DMS153 treated with DMSO at 0.1 percent for 48 hours (cell line): ENCODE data around the gene FOXL3.
"Not testable (repeated sequence)": the region's sequence is repeated elsewhere in the genome, so short reads cannot be mapped to it uniquely, and the experiment has no call there.

Experiments
- DNase-seq: peaks from one replicate; lab custom pipeline; 2025; ENCODE audit not compliant: unreplicated experiment; lab: John Stamatoyannopoulos, UW

Gene FOXL3

GRCh38 chr7:286266-286665 is 3.7 kb upstream of the FOXL3 start:
- no peak for DNase-seq

- DNase-seq: no peak
Measured at GRCh38 chr7:288671-289101, 1.3 kb upstream of the FOXL3 start.

- DNase-seq: no peak
Measured at GRCh38 chr7:289209-289755, 688 bp upstream of the FOXL3 start.

DNA sequence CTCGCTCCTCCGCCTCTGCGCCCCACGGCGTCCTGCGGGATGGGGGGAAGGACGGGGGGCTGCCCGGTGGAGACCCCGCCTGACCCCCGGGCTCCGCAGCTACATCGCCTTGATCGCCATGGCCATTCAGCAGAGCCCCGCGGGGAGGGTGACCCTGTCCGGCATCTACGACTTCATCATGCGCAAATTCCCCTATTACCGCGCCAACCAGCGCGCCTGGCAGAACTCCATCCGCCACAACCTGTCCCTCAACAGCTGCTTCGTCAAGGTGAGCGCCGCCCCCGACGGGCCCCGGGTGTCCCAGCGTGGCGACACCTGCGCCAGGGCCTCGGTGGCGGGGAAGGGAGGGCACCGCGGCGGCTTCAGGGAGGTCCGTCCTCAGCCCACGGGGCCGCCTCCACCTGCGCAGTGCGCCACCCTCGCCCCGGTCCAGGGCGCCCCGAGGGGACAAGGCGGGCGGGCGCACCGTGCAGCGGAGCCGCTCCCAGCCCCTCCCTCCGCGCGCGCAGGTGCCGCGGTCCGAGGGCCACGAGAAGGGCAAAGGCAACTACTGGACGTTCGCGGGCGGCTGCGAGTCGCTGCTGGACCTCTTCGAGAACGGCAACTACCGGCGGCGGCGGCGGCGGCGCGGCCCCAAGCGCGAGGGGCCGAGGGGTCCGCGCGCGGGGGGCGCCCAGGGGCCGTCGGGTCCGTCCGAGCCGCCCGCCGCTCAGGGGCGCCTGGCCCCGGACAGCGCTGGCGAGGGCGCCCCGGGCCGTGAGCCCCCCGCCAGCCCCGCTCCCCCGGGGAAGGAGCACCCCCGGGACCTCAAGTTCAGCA is 793 bp downstream of the FOXL3 start:
- DNase-seq: no peak

GRCh38 chr7:291373-292092 is 1.6 kb downstream of the FOXL3 start:
- no peak for DNase-seq

DNA sequence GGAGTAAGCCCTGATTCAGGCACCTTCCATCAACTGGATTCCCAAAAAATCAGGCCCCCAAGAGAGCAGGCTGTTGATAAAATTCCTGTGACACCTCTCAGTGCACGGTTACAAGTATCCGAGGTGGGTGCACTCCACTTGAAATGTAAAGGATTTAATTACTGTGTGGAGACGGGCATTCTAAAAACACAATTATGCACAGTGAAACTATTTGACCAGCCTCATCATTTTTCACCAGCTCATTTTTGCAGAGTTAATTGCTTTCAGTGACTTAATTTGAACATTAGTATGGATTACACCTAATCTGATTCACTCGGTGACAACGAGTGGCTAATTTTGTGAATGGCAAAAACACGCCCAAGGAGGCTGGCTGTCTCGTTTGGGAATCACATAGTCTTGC is 2.3 kb downstream of the FOXL3 start:
- no peak for DNase-seq

DNA sequence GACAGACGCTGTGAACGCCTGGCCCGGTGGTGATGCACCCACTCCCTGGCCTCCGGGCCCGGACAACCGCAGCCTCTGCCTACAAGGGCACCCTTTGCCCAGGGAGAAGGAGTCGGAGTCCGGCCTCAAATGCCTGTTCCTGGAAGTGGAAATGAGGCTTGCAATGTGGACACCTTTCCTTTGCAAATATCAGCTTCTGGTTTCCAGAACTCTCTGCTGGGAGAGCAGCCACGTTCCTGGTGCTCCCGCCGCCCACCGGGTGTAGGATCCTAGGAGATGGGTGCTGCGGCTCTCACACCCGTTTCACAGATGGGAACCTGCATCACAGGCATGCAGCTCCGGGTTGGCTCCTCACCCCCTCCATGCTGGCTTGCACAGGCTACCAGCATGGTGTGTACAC is 2.9 kb downstream of the FOXL3 start:
- no peak for DNase-seq

DNA sequence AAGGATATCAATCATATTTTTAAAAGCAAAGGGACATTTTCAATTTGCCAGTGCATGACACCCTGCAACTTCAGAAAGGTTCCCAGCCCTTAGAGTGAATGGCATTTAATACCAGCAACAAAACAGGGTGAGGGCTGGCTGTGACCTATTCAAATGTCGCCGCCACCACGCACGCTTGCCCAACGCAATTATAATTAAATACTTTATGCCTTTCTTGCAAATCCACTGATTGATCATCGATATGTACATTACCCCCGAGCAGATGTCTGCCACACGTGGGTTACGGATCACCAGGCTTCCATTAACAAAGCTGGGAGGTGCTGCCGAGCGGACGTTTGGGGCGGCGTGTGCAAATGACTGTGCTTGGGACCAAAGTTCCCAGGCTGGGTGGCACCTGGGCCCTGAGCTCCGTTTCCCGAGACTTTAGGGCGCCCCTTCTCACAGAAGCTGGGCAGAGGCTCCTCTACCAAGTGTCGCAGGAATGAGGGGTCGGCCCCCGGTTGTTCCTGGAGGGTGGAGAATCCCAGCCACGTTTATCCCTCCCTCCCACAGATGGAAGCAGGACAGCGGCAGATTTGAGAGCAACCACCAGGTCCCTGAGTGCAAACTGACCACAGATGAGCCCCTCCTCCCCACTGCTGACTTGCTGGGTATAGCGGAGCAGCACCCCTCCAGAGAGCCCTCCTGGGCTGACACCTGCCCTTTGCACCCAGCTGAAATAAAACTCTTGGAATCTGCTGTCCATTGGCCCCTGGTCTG is 3.9 kb downstream of the FOXL3 start:
- no peak for DNase-seq

- no peak for DNase-seq
Measured at GRCh38 chr7:294440-295154, 4.6 kb downstream of the FOXL3 start.

DNA sequence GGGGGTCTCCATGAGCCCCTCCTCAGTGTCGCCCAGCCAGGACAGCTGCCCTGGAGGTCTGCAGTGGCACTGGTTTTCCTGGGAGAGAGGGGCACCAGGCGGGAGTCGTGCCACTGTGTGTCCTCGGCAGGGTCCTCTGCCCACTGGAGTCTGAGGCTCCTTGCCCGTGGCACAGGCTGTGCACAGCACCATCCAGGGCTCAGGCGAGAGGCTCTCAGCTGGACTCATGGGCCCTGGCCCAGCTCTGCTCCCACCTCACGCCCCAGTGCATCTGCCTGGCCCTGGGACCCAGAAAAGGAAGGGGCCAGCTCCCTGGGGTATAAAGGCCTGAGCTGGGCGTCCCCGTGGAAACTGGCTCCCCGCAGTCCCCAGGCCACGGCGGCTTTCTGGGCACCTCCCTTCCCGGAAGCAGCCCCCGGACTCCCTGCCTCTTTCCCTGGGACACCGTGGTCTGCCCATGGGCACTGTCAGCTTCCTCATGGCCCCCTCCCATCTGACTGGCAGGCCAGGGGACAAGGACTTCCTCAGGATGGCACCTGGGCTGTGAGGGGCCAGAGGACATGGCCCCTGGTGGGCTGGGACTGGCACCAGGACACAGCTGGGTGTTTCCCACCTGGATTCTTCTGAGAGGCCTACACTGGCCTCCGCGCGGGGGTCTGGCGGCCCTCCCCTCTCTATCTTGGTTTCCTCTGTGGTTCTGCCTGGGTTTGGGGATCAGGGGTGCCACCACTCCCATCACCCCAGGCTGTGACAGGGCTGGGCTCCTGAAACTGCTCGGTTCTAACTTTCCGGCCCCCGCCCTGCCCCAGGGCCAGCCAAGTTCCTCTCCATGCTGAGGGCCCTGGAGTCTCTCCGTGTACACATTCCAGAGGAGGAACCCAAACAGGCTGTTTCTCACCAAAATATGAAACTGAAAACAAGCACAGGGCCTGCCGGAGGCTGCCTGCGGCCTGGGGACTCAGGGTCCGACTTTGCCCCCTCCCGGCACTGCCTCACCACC is 5.5 kb downstream of the FOXL3 start:
- no peak for DNase-seq

DNA sequence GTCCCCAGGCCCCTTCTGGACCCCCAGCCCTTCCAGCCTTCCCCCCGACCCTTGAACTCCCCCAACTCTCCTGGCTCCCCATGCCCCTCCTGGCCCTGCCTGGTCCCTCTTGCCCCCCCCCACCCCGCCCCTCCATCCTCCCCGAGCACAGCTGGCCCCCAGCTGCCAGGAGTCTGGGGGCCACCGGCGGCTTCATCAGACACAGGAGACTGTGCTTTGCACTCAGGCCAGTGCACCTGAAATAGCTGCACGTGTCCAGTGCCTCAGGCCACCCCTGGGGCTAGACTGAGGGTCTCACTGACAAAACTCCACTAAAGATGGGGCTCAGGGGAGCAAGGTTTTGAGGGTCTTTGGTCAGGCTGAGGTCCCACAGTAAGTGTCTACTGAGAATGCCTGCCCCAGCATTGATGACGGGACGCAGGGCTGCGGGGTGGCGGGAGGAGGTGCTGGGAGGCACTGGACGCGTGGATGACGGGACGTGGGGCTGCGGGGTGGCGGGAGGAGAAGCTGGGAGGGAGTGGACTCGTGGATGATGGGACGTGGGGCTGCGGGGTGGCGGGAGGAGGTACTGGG is 6.5 kb downstream of the FOXL3 start:
- no peak for DNase-seq

DNA sequence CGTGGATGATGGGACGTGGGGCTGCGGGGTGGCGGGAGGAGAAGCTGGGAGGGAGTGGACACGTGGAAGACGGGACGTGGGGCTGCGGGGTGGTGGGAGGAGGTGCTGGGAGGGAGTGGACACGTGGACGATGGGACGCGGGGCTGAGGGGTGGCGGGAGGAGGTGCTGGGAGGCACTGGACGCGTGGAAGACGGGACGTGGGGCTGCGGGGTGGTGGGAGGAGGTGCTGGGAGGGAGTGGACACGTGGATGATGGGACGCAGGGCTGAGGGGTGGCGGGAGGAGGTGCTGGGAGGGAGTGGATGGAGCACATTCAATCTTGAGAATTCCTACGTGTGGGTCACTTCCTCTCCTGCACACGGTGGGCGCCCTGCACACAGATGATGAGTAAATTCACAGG is 7.2 kb downstream of the FOXL3 start:
- not testable (repeated sequence) for DNase-seq

- no peak for DNase-seq
Measured at GRCh38 chr7:297611-298374, 7.8 kb downstream of the FOXL3 start.

DNA sequence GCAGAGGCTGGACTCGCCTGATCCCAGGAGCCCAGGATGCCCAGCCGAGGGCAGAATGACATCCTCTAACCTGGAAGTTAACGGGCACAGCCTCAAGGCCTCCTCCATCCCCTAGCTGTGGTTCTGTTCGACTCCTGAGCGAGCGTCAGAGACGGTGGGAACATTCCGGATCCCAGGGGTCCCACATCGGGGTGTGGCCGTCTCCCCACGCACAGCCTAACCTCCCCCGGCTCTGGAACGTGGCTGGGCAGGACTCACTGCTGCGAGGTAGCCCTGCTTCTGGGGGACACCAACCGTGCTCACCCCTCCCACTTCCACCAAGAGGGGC is 8.4 kb downstream of the FOXL3 start:
- DNase-seq: no peak

DNA sequence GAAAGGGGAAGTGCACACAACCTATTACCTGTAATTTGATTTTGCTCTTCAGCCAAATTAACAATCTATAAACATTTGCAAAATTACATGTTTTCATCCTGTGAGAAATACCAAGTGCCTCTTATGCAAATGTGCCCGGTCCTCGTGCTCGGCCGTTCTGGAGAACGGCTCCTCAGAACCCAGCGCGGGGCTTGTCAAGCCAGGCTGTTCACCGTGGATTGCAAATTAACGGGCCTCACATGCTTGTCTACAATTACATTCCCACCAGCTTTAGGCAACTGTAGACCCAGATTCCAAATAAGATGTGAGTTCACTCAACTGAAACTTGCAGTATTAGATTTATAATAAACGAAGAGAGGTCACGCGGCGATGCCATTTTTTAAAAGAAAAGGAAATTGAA is 8.8 kb downstream of the FOXL3 start:
- DNase-seq: no peak

DNA sequence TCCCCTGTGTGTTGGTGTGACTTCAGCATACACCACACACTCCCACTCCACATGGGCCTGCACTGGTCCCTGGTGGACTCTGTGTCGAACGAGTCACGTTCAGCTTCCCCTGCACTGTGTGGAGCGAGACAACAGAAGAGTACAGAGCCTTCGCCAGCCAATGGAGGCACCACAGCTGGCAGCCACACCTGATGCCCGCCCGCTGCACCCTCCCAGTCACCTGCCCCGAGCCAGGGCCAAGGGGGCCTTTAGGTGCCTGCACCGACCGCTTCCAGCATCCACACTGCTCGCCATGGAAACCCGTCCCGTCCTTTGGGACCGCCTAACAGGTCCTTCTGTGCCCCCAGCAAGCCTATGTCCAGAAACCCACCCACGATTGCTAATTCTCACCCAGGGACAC is 9.2 kb downstream of the FOXL3 start:
- no peak for DNase-seq

GRCh38 chr7:299628-300027 is 9.7 kb downstream of the FOXL3 start:
- no peak for DNase-seq

DNA sequence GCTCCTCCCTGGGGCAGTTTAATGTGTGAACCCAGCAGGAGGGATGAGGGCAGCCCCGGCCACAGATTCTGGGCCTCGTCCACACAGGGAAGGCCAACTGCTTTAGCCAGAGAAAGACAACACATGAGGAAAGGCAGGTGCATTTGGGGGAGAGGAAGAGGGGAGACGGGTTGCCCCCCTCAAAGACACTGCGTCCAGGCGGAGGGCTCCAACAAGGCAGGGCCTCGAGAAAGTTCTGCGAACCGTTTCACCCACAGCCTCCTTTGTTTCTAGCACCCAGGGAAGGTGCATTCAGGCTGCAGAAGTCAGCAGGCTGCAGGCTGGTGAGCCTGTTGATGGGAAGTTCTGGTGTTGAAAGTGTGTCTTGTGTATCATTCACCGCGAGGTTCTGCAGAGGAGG is 10.1 kb downstream of the FOXL3 start:
- no peak for DNase-seq
